AG10803 (cell line): ENCODE measurements around the gene CCL26.
A peak's percentile ranks its signal among the peaks of the same experiment; 100 is the strongest.
"Not testable (repeated sequence)": the region's sequence is repeated elsewhere in the genome, so short reads cannot be mapped to it uniquely, and the experiment has no call there.

ENCODE experiments used
- DNase-seq: peaks from one replicate; pipeline ENCODE4 v3.0.0; 2010; ENCODE audit warnings: low read depth
- H3K4me3 ChIP-seq: 2 replicates; pipeline ENCODE4 v1.5.1; 2011; ENCODE audit warnings: mild to moderate bottlenecking, low read length, control low read depth
- CTCF ChIP-seq: conservative IDR thresholded peaks from 2 replicates; pipeline ENCODE4 v1.5.1; 2011; ENCODE audit warnings: mild to moderate bottlenecking, low read length, control low read depth, inconsistent platforms

CCL26 gene

GRCh38 chr7:75734586-75735458, 37.2 kb downstream of the CCL26 start:
- no peak overlapping the region for H3K4me3 ChIP-seq
- no peak for TF ChIP-seq CTCF
- peak; percentile 42 for DNase-seq

GRCh38 chr7:75732764-75733630, 39.0 kb downstream of the CCL26 start:
- peak; percentile 85 for DNase-seq
- TF ChIP-seq CTCF: no peak
- H3K4me3 ChIP-seq: peak overlapping the region; percentile 29; the same call in 1 of the 2 replicates

GRCh38 chr7:75732016-75732521, 39.9 kb downstream of the CCL26 start:
- no peak for DNase-seq
- no peak for TF ChIP-seq CTCF
- no peak overlapping the region for H3K4me3 ChIP-seq

- no peak overlapping the region for H3K4me3 ChIP-seq
- TF ChIP-seq CTCF: no peak
- no peak for DNase-seq
Measured at GRCh38 chr7:75729851-75730274, 42.1 kb downstream of the CCL26 start.

GRCh38 chr7:75727881-75728593, 44.0 kb downstream of the CCL26 start:
- no peak for TF ChIP-seq CTCF
- H3K4me3 ChIP-seq: no peak overlapping the region
- peak; percentile 67 for DNase-seq

- H3K4me3 ChIP-seq, DNase-seq: not testable (repeated sequence)
Measured at GRCh38 chr7:75727351-75727750, 44.7 kb downstream of the CCL26 start.

GRCh38 chr7:75725306-75725705, 46.7 kb downstream of the CCL26 start:
- no peak overlapping the region for H3K4me3 ChIP-seq
- TF ChIP-seq CTCF: no peak
- no peak for DNase-seq
